H4 (cell line): ENCODE results near the gene MEF2C. TPM values are rescaled to one million over a fixed set of nuclear protein-coding genes. Genes with fewer than 3 reads are reported as not detected.
A peak's percentile ranks its signal among the peaks of the same experiment; 100 is the strongest.

Experiments
- DNase-seq: peaks from one replicate; pipeline ENCODE4 v3.0.0-alpha.2; 2015; ENCODE audit warnings: low spot score
- total RNA-seq: library from RNA; depleted of rRNA; stranded (reverse); fragments of >200 nt; shearing (Covaris generic); gene quantifications from 2 replicates; pipeline ENCODE4 v1.2.3, GENCODE V29; 2014

MEF2C gene
- total RNA-seq, 1 experiment from 2014 or later = 7.5 TPM

GRCh38 chr5:88888848-88889188, 5.8 kb upstream of the MEF2C start:
- DNase-seq = no peak

- no peak for DNase-seq
Measured at GRCh38 chr5:88888291-88888690, 5.3 kb upstream of the MEF2C start.

GRCh38 chr5:88887342-88887741, 4.4 kb upstream of the MEF2C start:
- no peak for DNase-seq

DNA sequence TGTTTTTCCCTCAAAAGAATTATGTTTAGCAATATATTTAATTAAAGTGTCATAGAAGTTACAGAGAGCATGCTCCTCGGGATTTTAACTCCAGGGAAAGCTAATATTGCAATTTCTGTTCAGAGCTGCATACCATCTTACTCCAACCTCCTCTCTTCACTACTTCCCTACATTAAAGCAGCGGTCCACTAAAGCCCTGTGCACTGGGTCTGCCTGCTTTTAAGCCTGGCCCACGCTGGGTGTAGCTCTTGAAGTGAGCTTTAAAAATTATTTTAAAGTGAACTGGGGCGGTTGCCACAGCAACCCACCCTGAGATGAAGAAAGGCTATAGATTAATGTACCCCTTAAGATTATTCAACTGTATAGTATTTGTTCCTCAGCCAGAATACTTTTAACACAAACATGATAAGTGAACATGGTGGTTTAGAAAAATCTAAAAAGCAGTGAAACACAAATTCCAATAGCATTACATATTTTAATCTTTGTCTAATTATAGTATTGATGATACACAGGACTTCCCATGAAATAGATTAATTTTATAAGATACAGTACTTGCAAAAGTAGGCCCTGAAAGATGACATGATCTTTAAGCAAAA, 3.9 kb upstream of the MEF2C start:
- no peak for DNase-seq

- DNase-seq = no peak
Measured at GRCh38 chr5:88886252-88886651, 3.3 kb upstream of the MEF2C start.

GRCh38 chr5:88885002-88885401, 2.0 kb upstream of the MEF2C start:
- DNase-seq = no peak

GRCh38 chr5:88884608-88884877, 1.6 kb upstream of the MEF2C start:
- DNase-seq = no peak

DNA sequence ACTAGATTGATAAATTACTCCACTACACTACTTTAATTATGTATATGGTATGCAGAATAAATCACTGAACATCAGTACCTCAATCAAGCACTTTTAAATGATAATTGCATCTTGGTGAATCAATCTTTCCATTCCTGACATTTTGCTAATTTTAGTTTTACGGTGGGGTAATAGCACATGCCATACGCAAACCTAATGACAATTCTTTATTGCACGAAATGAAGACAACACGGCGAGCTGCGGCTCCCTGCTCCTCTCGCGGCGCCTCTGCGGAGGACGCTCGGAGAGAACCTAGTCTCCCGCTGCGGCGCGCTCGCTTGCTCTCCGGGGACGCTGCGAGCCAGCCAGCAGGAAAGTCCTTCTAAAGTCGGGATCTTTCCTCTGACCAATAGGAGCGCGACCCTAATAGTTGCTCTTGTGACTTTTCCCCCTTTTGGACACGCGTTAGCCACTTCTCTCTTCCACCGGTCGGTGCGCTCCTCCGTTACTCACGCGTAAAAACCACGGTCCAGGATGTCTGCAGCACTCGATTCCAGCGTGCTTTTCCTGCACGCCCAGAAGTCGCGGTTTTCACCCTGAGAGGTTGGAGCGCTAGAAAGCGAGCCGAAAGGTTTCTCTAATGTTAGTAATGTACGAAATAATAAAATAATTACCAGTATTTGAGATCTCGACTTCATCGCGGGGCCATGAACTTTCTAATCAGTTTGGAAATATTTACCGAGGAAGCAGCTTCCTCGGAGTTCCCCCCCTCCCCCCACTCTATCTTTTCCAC, 1.0 kb upstream of the MEF2C start:
- DNase-seq = peak; percentile 55

DNA sequence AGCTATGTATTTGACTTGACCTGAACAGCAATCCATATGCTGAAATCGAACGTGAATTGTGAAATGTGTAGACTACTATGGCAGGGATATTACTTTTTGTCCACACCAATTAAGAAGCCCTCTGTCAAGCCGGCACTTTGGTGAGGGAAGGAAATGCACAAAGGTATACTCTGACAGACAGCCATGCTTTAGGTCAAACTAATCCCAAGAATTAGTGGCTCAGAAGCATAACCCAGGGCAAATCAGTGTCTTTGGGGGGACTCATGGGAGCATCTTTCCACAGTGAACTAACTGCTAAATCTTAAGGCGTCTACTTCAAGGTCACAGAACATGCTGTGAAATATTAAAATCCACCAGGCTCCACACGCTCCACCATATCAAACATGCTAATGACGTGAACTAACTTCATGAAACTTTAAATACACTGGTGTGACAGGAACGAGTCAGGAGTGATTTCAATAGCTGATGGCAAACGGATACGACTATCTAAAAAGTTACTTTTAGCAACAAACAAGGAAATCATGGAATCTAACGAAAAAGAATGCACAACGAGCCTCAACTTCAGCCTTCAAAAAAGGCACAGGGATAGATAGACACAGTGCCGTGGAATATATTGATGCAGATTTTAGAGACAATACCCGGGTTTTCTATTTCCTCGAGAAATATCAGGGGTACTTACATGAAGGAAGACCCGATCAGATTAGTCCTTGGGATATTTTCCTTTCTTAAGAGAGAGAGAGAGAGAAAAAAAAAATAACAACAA, 527 bp downstream of the MEF2C start:
- no peak for DNase-seq

GRCh38 chr5:88881571-88881971, 1.4 kb downstream of the MEF2C start:
- DNase-seq = peak; percentile 16

- DNase-seq = no peak
Measured at GRCh38 chr5:88880201-88880600, 2.8 kb downstream of the MEF2C start.

GRCh38 chr5:88879724-88880123, 3.3 kb downstream of the MEF2C start:
- DNase-seq = no peak

DNA sequence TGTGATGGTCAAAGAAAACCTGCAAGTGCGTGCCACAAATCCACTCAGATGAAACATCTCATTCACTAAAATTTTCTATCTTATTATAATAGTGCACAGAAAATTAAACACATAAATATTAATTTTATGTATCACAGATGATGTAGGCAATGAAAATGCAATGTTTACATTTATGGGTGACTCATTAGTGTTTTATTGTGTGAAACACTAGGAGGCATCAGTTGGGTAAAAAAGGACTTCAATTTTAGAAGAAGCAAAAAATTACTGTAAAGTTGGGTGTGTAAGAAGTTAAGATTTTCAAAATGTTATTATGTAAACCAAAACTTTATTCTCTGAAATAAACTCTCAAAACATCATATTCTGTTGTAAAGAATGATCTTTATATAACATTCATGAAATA, 4.0 kb downstream of the MEF2C start:
- DNase-seq = peak; percentile 14

GRCh38 chr5:88877826-88878225, 5.2 kb downstream of the MEF2C start:
- DNase-seq = no peak

- no peak for DNase-seq
Measured at GRCh38 chr5:88876714-88877113, 6.3 kb downstream of the MEF2C start.

GRCh38 chr5:88875341-88876234, 7.4 kb downstream of the MEF2C start:
- DNase-seq = peak; percentile 23

DNA sequence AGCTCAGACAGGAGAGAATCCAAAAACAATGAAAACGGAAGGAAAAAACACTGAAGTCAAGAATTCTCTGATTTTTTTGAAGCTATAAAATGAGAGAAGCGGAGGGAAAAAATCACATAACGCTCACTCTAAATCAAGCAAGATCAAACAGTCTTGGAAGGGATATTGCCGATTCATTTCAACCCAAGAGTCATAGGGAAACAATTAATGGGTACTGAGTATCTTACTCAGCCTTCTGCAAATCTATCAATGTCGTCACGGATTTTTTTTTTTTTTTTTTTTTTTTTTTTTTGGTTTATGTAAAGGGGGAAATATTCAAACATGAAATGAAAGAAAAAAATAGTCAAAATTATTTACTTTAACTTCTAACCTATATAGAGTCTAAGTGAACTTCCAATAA, 9.5 kb downstream of the MEF2C start:
- DNase-seq = no peak

DNA sequence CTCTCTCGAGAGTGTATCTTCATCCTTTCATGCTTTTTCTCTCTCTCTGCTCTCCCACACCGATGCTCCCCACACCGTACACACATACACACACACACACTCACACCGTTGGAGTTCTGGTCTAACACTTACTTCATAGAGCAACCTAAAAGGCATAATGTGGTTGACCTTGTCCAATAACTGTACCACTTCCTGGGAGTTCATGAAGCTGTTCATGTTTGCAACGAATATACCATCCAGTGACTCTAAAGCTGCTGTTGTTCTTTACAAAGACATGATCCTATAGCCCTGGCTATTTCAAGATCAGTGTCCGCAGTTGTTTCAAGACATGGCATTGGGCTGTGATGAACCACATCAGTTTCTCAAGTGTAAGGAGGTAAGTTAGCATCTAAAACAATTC, 10.0 kb downstream of the MEF2C start:
- DNase-seq = no peak

DNA sequence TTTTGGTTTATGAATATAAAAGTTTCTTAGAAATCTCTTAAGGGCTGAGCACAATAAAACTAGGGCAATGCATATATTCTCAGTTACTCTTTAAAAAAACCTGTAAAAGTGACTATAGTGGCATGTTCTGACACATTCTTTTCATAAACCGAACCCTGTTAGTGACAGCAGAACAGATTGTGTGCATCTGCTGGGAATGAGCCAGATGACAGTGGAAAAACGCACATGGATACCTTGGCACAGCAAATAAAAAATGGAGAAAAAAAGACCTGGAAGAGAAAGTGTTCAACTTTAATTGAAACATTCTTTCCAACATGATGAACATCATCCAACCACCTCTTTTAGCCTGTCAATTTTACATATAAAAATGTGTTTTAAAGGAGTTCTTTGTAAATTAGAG, 12.7 kb downstream of the MEF2C start:
- no peak for DNase-seq

- DNase-seq = no peak
Measured at GRCh38 chr5:88868468-88869068, 14.4 kb downstream of the MEF2C start.

- no peak for DNase-seq
Measured at GRCh38 chr5:88867638-88868037, 15.3 kb downstream of the MEF2C start.

DNA sequence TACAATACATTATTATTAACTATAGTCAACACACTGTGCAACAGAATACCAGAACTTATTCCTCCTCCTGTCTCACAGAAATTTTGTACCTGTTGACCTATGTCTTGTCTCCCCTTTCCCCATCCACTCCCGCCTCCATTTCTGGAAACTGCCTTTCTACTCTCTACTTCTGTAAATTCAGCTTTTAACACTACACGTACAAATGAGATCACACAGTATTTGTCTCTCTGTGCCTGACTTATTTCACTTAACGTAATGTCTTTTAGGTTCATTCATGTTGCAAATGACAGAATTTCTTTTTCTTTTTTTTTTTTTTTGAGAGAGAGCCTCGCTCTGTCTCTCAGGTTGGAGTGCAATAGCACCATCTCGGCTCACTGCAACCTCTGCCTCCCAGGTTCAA, 19.5 kb downstream of the MEF2C start:
- DNase-seq = no peak
